GM12878 (cell line): ENCODE data around the gene TNFRSF11A. TPM values are rescaled to one million over a fixed set of nuclear protein-coding genes. Genes with fewer than 3 reads are reported as not detected.

Experiments used
- ATAC-seq: fragments of 200-7000 bp; cut with Tn5 transposase; 3 replicates; pipeline ENCODE4 v1.9.1; 2020; ENCODE audit warnings: mild to moderate bottlenecking, moderate library complexity
- BruUV-seq: library from RNA; stranded (reverse); fragments of 400-500 nt; replicated peaks from 2 replicates; lab custom pipeline; 2021; lab: Mats Ljungman, UMichigan
- CTCF ChIA-PET: fragments of 300-600 bp; sonication (Branson Sonifier 250); formaldehyde crosslinking; extraction: SDS; loops from one replicate; lab custom pipeline; 2021; ENCODE audit warnings: inconsistent platforms; lab: Yijun Ruan, JAX
- POLR2A ChIA-PET: fragments of 350-600 bp; formaldehyde crosslinking; extraction: SDS; loops from one replicate; lab custom pipeline; 2021; ENCODE audit warnings: inconsistent platforms; lab: Charles Lee
- RAD21 ChIA-PET: fragments of 300-600 bp; sonication (Branson Sonifier 250); formaldehyde crosslinking; loops from one replicate; lab custom pipeline; 2023; ENCODE audit warnings: antibody characterized with exemption; ENCODE audit not compliant: unreplicated experiment; lab: Charles Lee
- SMC1A ChIA-PET: fragments of 300-600 bp; sonication (Branson Sonifier 250); formaldehyde crosslinking; loops from one replicate; lab custom pipeline; 2023; ENCODE audit not compliant: unreplicated experiment, uncharacterized antibody; lab: Charles Lee
- DNase-seq: peaks from one replicate; pipeline ENCODE4 v3.0.0-alpha.2; 2011; ENCODE audit warnings: low read depth, low spot score
- FAIRE-seq: peaks from 3 replicates; lab custom pipeline; 2011; peaks lifted over from hg19 to GRCh38; lab: Jason Lieb, UNC
- H2AFZ ChIP-seq: 2 replicates; pipeline ENCODE4 v1.6.0; 2011; ENCODE audit warnings: low read depth, low read length, control low read depth; ENCODE audit not compliant: control insufficient read depth
- H3K27ac ChIP-seq: 2 replicates; pipeline ENCODE4 v1.5.1; 2011; ENCODE audit warnings: control low read depth; ENCODE audit not compliant: control insufficient read depth, insufficient read depth
- H3K27me3 ChIP-seq, 2 experiments: replicated peaks in 1 of 2; 2 replicates each; pipeline versions ENCODE4 v1.6.0 to v1.6.1; 2011; ENCODE audit warnings: low read length in 1 of 2; ENCODE audit not compliant: control insufficient read depth in 2 of 2, insufficient read depth in 2 of 2
- H3K36me3 ChIP-seq, 2 experiments: 2 replicates each; pipeline ENCODE4 v1.5.1; 2011; ENCODE audit warnings: low read length in 1 of 2; ENCODE audit not compliant: control insufficient read depth in 2 of 2, insufficient read depth in 2 of 2
- H3K4me1 ChIP-seq: 2 replicates; pipeline ENCODE4 v1.6.1; 2011; ENCODE audit warnings: mild to moderate bottlenecking, low read length, moderate library complexity, mixed read lengths; ENCODE audit not compliant: control insufficient read depth, insufficient read depth
- H3K4me2 ChIP-seq: 2 replicates; pipeline ENCODE4 v1.6.0; 2011; ENCODE audit warnings: control low read depth; ENCODE audit not compliant: control insufficient read depth, insufficient read depth
- H3K4me3 ChIP-seq: fragments of 200-600 bp; sonication (generic); 2 replicates; pipeline ENCODE4 v1.5.1; 2016
- H3K79me2 ChIP-seq: 2 replicates; pipeline ENCODE4 v1.6.0; 2011; ENCODE audit warnings: low read length; ENCODE audit not compliant: control insufficient read depth, insufficient read depth
- H3K9ac ChIP-seq: 2 replicates; pipeline ENCODE4 v1.8.0; 2011; ENCODE audit warnings: low read length, control low read depth, mixed read lengths; ENCODE audit not compliant: control insufficient read depth, insufficient read depth
- H3K9me3 ChIP-seq: replicated peaks from 3 replicates; pipeline ENCODE4 v1.5.1; 2011; ENCODE audit warnings: mild to moderate bottlenecking, low read length; ENCODE audit not compliant: control insufficient read depth, insufficient read depth
- H4K20me1 ChIP-seq: 2 replicates; pipeline ENCODE4 v1.6.0; 2011; ENCODE audit not compliant: control insufficient read depth, insufficient read depth
- CBFB ChIP-seq: IDR thresholded peaks from 2 replicates; pipeline ENCODE4 v1.6.1; 2016; ENCODE audit warnings: antibody characterized with exemption, low read depth
- CBX5 ChIP-seq: sonication (generic); IDR thresholded peaks from 2 replicates; pipeline ENCODE4 v1.6.1; 2016; ENCODE audit warnings: low read depth, moderate library complexity, mild to moderate bottlenecking, inconsistent platforms
- CHD1 ChIP-seq: IDR thresholded peaks from 2 replicates; pipeline ENCODE4 v1.6.1; 2012; ENCODE audit warnings: low read depth, low read length, improper control_type of control experiment
- CHD2 ChIP-seq: IDR thresholded peaks from 2 replicates; pipeline ENCODE4 v1.6.1; 2011; ENCODE audit warnings: low read depth, low read length, improper control_type of control experiment, borderline replicate concordance
- E4F1 ChIP-seq: fragments of 450-650 bp; IDR thresholded peaks from 2 replicates; pipeline ENCODE4 v1.6.1; 2018; ENCODE audit warnings: borderline replicate concordance, mild to moderate bottlenecking; ENCODE audit not compliant: partially characterized antibody
- HCFC1 ChIP-seq: fragments of 150-350 bp; IDR thresholded peaks from 2 replicates; pipeline ENCODE4 v1.6.1; 2014; ENCODE audit warnings: low read length
- HDAC6 ChIP-seq: fragments of 200-600 bp; sonication (generic); IDR thresholded peaks from one replicate; pipeline ENCODE4 v1.8.0; 2017; ENCODE audit warnings: antibody characterized with exemption; ENCODE audit not compliant: unreplicated experiment
- HSF1 ChIP-seq: fragments of 150-350 bp; IDR thresholded peaks from 2 replicates; pipeline ENCODE4 v1.6.1; 2014; ENCODE audit warnings: mild to moderate bottlenecking, low read depth, low read length
- MEF2A ChIP-seq: IDR thresholded peaks from 2 replicates; pipeline ENCODE4 v1.6.1; 2011; ENCODE audit warnings: low read depth, mild to moderate bottlenecking, low read length, moderate library complexity; ENCODE audit not compliant: insufficient read depth
- MYB ChIP-seq: fragments of 150-350 bp; IDR thresholded peaks from 2 replicates; pipeline ENCODE4 v1.6.1; 2014; ENCODE audit warnings: mild to moderate bottlenecking, low read depth, low read length, borderline replicate concordance
- RAD51 ChIP-seq: fragments of 450-650 bp; IDR thresholded peaks from 2 replicates; pipeline ENCODE4 v1.6.1; 2016; ENCODE audit warnings: moderate library complexity, mild to moderate bottlenecking, inconsistent platforms
- RFX5 ChIP-seq: IDR thresholded peaks from 2 replicates; pipeline ENCODE4 v1.6.1; 2011; ENCODE audit warnings: low read depth, low read length, improper control_type of control experiment
- STAT1 ChIP-seq: fragments of 450-650 bp; conservative IDR thresholded peaks from 2 replicates; pipeline ENCODE4 v1.6.1; 2014; ENCODE audit warnings: antibody characterized with exemption, mild to moderate bottlenecking
- TAF1 ChIP-seq: IDR thresholded peaks from 2 replicates; pipeline ENCODE4 v1.6.1; 2011; ENCODE audit warnings: mild to moderate bottlenecking, low read depth, low read length, borderline replicate concordance
- USF2 ChIP-seq: IDR thresholded peaks from 2 replicates; pipeline ENCODE4 v1.6.1; 2011; ENCODE audit warnings: low read depth, low read length, improper control_type of control experiment, borderline replicate concordance
- ZNF274 ChIP-seq: IDR thresholded peaks from one replicate; pipeline ENCODE4 v1.8.0; 2011; ENCODE audit not compliant: insufficient read length, insufficient read depth
- WGBS: methylation state at CpG from one replicate; pipeline ENCODE4 v1.1.6; 2016; ENCODE audit warnings: low lambda C conversion rate; ENCODE audit not compliant: insufficient replicate concordance, insufficient coverage; ENCODE audit errors: missing lambda C conversion rate; 5-methylcytosine and 5-hydroxymethylcytosine counted together
- in situ Hi-C: fragments of 300-500 bp; cut with MboI; formaldehyde crosslinking; loops from 9 replicates; pipeline ENCODE4 v1.14.3; 2018; ENCODE audit warnings: mixed read lengths
- intact Hi-C: fragments of 100-400 bp; cut with micrococcal nuclease; formaldehyde crosslinking; loops from one replicate; pipeline ENCODE4 v1.14.2; 2022; ENCODE audit not compliant: unreplicated experiment
- polyA plus RNA-seq, 11 experiments: library from polyadenylated mRNA; depleted of rRNA in 4 of 11; unstranded in 6 of 11; stranded (reverse) in 5 of 11; fragments of >200 nt; fragmentation: Nextera tagmentation in 4 of 11; fragmentation: Illumina TruSeq in 1 of 11; extraction: Ambion mirVana in 4 of 11; extraction: Trizol in 1 of 11; gene quantifications; 1 replicate in 1 of 11; 2 replicates in 10 of 11; pipeline versions ENCODE4 v1.2.1 to v1.2.3, GENCODE V29; 2011 to 2016; ENCODE audit warnings: inconsistent platforms in 2 of 11, missing spikeins in 2 of 11, low read depth in 1 of 11
- total RNA-seq, 4 experiments: library from RNA; depleted of rRNA in 3 of 4; stranded (reverse); fragments of >200 nt in 3 of 4; fragmentation: Illumina TruSeq in 1 of 4; extraction: Trizol in 1 of 4; gene quantifications; 2 replicates each; pipeline versions ENCODE4 v1.2.1 to v1.2.3, GENCODE V29; 2013 to 2021
- TF ChIP-seq, protein P1 (sequence below): fragments of 450-650 bp; IDR thresholded peaks from 2 replicates; pipeline ENCODE4 v1.6.1; 2016; ENCODE audit warnings: mild to moderate bottlenecking, moderate library complexity, borderline replicate concordance

The TNFRSF11A gene
- total and polyA plus RNA-seq, 10 of the 15 experiments (the other 5 are each of a cell fraction or from before 2014, with no cell fraction given): 0.07 to 4.0 (median 0.23) TPM

GRCh38 chr18:62381373-62381772, 56.3 kb downstream of the TNFRSF11A start:
- Histone ChIP-seq H3K4me1 (no peaks in the 10 kb centered on the region), H2AFZ (no peak overlapping the region), H4K20me1 (no peaks in the 10 kb centered on the region), H3K27me3 (no peaks in the 10 kb centered on the region), H3K9me3 (no peaks in the 10 kb centered on the region), H3K79me2 (no peaks in the 10 kb centered on the region), H3K4me3 (no peak overlapping the region), H3K9ac (no peak overlapping the region), H3K4me2 (no peak overlapping the region), H3K27ac (no peak overlapping the region), H3K36me3 (no peaks in the 10 kb centered on the region; a peak in 1 of 4 replicates)
- ATAC-seq: no peak
- intact Hi-C loops (no loop called here), in situ Hi-C loops (no loop called here)
- no peak for DNase-seq
- BruUV-seq: no TSS peak
- peak; percentile 7 for FAIRE-seq
- CTCF ChIA-PET: no interaction called here
- RAD21 ChIA-PET: no interaction called here
- WGBS: 54% methylated on average over 5 of the region's 5 CpGs
- SMC1A ChIA-PET: no interaction called here
- POLR2A ChIA-PET: no interaction called here
- TF ChIP-seq RFX5: no peak
- TF ChIP-seq CHD2: no peak
- TF ChIP-seq HCFC1: no peak
- no peak for TF ChIP-seq CHD1
- TF ChIP-seq TAF1: no peak
- TF ChIP-seq MEF2A: no peak
- TF ChIP-seq ZNF274: no peak
- no peak for TF ChIP-seq CBX5
- TF ChIP-seq, protein P1, sequence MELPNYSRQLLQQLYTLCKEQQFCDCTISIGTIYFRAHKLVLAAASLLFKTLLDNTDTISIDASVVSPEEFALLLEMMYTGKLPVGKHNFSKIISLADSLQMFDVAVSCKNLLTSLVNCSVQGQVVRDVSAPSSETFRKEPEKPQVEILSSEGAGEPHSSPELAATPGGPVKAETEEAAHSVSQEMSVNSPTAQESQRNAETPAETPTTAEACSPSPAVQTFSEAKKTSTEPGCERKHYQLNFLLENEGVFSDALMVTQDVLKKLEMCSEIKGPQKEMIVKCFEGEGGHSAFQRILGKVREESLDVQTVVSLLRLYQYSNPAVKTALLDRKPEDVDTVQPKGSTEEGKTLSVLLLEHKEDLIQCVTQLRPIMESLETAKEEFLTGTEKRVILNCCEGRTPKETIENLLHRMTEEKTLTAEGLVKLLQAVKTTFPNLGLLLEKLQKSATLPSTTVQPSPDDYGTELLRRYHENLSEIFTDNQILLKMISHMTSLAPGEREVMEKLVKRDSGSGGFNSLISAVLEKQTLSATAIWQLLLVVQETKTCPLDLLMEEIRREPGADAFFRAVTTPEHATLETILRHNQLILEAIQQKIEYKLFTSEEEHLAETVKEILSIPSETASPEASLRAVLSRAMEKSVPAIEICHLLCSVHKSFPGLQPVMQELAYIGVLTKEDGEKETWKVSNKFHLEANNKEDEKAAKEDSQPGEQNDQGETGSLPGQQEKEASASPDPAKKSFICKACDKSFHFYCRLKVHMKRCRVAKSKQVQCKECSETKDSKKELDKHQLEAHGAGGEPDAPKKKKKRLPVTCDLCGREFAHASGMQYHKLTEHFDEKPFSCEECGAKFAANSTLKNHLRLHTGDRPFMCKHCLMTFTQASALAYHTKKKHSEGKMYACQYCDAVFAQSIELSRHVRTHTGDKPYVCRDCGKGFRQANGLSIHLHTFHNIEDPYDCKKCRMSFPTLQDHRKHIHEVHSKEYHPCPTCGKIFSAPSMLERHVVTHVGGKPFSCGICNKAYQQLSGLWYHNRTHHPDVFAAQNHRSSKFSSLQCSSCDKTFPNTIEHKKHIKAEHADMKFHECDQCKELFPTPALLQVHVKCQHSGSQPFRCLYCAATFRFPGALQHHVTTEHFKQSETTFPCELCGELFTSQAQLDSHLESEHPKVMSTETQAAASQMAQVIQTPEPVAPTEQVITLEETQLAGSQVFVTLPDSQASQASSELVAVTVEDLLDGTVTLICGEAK: no peak
- no peak for TF ChIP-seq CBFB
- no peak for TF ChIP-seq STAT1
- no peak for TF ChIP-seq MYB
- TF ChIP-seq HDAC6: no peak
- no peak for TF ChIP-seq E4F1
- no peak for TF ChIP-seq USF2
- no peak for TF ChIP-seq RAD51
- no peak for TF ChIP-seq HSF1
